HepG2 (cell line): ENCODE data around the gene NDUFS4. TPM values are rescaled to one million over a fixed set of nuclear protein-coding genes. Genes with fewer than 3 reads are reported as not detected.

Source experiments
- FOXO1 ChIP-seq: sonication (generic); formaldehyde crosslinking; IDR thresholded peaks from 2 replicates; pipeline ENCODE4 v1.4.0; 2020; ENCODE audit warnings: missing genetic modification reagents
- HOXA5 ChIP-seq: sonication (generic); formaldehyde crosslinking; IDR thresholded peaks from 2 replicates; pipeline ENCODE4 v1.4.0; 2020; ENCODE audit warnings: missing genetic modification reagents
- KAT8 ChIP-seq: IDR thresholded peaks from 2 replicates; pipeline ENCODE4 v1.6.1; 2016; ENCODE audit warnings: missing genetic modification reagents, missing compliant biosample characterization
- PRPF4 ChIP-seq: fragments of 200-400 bp; formaldehyde crosslinking; IDR thresholded peaks from 2 replicates; pipeline ENCODE4 v1.6.1; 2016; ENCODE audit warnings: low read length, low read depth; ENCODE audit not compliant: poor library complexity, severe bottlenecking
- RARG ChIP-seq: sonication (generic); formaldehyde crosslinking; IDR thresholded peaks from 2 replicates; pipeline ENCODE4 v1.4.0; 2020; ENCODE audit warnings: low read depth, mild to moderate bottlenecking, missing genetic modification reagents
- SRY ChIP-seq: sonication (generic); formaldehyde crosslinking; IDR thresholded peaks from 2 replicates; pipeline ENCODE4 v1.8.0; 2022; ENCODE audit warnings: mild to moderate bottlenecking, missing genetic modification reagents
- TRIM24 ChIP-seq: sonication (generic); formaldehyde crosslinking; IDR thresholded peaks from 2 replicates; pipeline ENCODE4 v1.8.0; 2022; ENCODE audit warnings: mild to moderate bottlenecking, missing genetic modification reagents
- ZBTB25 ChIP-seq: IDR thresholded peaks from 2 replicates; pipeline ENCODE4 v1.6.1; 2018; ENCODE audit warnings: missing genetic modification reagents
- ZNF770 ChIP-seq: sonication (generic); formaldehyde crosslinking; IDR thresholded peaks from 2 replicates; pipeline ENCODE4 v1.5.0; 2020; ENCODE audit warnings: mild to moderate bottlenecking, missing genetic modification reagents
- polyA plus RNA-seq, 8 experiments: library from polyadenylated mRNA; depleted of rRNA in 3 of 8; stranded (reverse) in 7 of 8; unstranded in 1 of 8; fragments of >200 nt; fragmentation: Illumina TruSeq in 4 of 8; extraction: Trizol in 4 of 8; gene quantifications; 2 replicates each; pipeline versions ENCODE4 v1.2.1 to v1.2.3, GENCODE V29; 2011 to 2016; ENCODE audit warnings: low read depth in 4 of 8, missing spikeins in 1 of 8, mixed read lengths in 1 of 8; ENCODE audit not compliant: insufficient read depth in 1 of 8
- total RNA-seq, 5 experiments: library from RNA; depleted of rRNA; stranded (reverse); fragments of >200 nt; fragmentation: Illumina TruSeq; extraction: Trizol; gene quantifications; 2 replicates each; pipeline ENCODE4 v1.2.3, GENCODE V29; 2016; ENCODE audit warnings: low read depth in 1 of 5
- TF ChIP-seq, protein P1 (sequence below): sonication (generic); formaldehyde crosslinking; IDR thresholded peaks from 2 replicates; pipeline ENCODE4 v1.4.0; 2020; ENCODE audit warnings: missing genetic modification reagents
- TF ChIP-seq, protein P2 (sequence below): sonication (generic); formaldehyde crosslinking; IDR thresholded peaks from 2 replicates; pipeline ENCODE4 v1.4.0; 2020; ENCODE audit warnings: low read depth, missing genetic modification reagents
- TF ChIP-seq, protein P3 (sequence below): sonication (generic); formaldehyde crosslinking; IDR thresholded peaks from 2 replicates; pipeline ENCODE4 v1.8.1; 2023; ENCODE audit warnings: mild to moderate bottlenecking, missing genetic modification reagents

NDUFS4 gene
- total and polyA plus RNA-seq, 2 of the 13 experiments (the other 11 are each of a cell fraction or from before 2014, with no cell fraction given), result 121 to 126 TPM

- no peak for TF ChIP-seq PRPF4
- peak; percentile 65; the same call in 1 of the 2 replicates for TF ChIP-seq ZBTB25 (CRISPR knock-in tag)
- TF ChIP-seq RARG (CRISPR knock-in tag), result no peak
- TF ChIP-seq SRY (CRISPR knock-in tag), result peak; percentile 64; the same call in 1 of the 2 replicates
- TF ChIP-seq HOXA5 (CRISPR knock-in tag), result peak; percentile 51; the same call in 1 of the 2 replicates
- TF ChIP-seq FOXO1 (CRISPR knock-in tag), result 0 out of 2 replicates have a peak, but pooled peaks have one; percentile 20
- TF ChIP-seq, protein P1, sequence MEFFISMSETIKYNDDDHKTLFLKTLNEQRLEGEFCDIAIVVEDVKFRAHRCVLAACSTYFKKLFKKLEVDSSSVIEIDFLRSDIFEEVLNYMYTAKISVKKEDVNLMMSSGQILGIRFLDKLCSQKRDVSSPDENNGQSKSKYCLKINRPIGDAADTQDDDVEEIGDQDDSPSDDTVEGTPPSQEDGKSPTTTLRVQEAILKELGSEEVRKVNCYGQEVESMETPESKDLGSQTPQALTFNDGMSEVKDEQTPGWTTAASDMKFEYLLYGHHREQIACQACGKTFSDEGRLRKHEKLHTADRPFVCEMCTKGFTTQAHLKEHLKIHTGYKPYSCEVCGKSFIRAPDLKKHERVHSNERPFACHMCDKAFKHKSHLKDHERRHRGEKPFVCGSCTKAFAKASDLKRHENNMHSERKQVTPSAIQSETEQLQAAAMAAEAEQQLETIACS (CRISPR knock-in tag), result no peak
- no peak for TF ChIP-seq ZNF770 (CRISPR knock-in tag)
- peak; percentile 96 for TF ChIP-seq KAT8 (CRISPR knock-in tag)
- TF ChIP-seq TRIM24 (CRISPR knock-in tag), result no peak
- TF ChIP-seq, protein P2, sequence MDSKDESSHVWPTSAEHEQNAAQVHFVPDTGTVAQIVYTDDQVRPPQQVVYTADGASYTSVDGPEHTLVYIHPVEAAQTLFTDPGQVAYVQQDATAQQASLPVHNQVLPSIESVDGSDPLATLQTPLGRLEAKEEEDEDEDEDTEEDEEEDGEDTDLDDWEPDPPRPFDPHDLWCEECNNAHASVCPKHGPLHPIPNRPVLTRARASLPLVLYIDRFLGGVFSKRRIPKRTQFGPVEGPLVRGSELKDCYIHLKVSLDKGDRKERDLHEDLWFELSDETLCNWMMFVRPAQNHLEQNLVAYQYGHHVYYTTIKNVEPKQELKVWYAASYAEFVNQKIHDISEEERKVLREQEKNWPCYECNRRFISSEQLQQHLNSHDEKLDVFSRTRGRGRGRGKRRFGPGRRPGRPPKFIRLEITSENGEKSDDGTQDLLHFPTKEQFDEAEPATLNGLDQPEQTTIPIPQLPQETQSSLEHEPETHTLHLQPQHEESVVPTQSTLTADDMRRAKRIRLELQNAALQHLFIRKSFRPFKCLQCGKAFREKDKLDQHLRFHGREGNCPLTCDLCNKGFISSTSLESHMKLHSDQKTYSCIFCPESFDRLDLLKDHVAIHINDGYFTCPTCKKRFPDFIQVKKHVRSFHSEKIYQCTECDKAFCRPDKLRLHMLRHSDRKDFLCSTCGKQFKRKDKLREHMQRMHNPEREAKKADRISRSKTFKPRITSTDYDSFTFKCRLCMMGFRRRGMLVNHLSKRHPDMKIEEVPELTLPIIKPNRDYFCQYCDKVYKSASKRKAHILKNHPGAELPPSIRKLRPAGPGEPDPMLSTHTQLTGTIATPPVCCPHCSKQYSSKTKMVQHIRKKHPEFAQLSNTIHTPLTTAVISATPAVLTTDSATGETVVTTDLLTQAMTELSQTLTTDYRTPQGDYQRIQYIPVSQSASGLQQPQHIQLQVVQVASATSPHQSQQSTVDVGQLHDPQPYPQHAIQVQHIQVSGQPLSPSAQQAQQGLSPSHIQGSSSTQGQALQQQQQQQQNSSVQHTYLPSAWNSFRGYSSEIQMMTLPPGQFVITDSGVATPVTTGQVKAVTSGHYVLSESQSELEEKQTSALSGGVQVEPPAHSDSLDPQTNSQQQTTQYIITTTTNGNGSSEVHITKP (CRISPR knock-in tag), result no peak
- TF ChIP-seq, protein P3, sequence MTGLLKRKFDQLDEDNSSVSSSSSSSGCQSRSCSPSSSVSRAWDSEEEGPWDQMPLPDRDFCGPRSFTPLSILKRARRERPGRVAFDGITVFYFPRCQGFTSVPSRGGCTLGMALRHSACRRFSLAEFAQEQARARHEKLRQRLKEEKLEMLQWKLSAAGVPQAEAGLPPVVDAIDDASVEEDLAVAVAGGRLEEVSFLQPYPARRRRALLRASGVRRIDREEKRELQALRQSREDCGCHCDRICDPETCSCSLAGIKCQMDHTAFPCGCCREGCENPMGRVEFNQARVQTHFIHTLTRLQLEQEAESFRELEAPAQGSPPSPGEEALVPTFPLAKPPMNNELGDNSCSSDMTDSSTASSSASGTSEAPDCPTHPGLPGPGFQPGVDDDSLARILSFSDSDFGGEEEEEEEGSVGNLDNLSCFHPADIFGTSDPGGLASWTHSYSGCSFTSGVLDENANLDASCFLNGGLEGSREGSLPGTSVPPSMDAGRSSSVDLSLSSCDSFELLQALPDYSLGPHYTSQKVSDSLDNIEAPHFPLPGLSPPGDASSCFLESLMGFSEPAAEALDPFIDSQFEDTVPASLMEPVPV (CRISPR knock-in tag), result no peak
These were observed at the start of gene NDUFS4 (continued) for GRCh38 chr5:53560506-53561191.
